ENCODE data around the gene TFEC. TPM values are rescaled to one million over a fixed set of nuclear protein-coding genes. Genes with fewer than 3 reads are reported as not detected.
"Not testable (repeated sequence)": the region's sequence is repeated elsewhere in the genome, so short reads cannot be mapped to it uniquely, and the experiment has no call there.

The TFEC gene, protein sequence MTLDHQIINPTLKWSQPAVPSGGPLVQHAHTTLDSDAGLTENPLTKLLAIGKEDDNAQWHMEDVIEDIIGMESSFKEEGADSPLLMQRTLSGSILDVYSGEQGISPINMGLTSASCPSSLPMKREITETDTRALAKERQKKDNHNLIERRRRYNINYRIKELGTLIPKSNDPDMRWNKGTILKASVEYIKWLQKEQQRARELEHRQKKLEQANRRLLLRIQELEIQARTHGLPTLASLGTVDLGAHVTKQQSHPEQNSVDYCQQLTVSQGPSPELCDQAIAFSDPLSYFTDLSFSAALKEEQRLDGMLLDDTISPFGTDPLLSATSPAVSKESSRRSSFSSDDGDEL
- 2.1 TPM for total RNA-seq

DNA sequence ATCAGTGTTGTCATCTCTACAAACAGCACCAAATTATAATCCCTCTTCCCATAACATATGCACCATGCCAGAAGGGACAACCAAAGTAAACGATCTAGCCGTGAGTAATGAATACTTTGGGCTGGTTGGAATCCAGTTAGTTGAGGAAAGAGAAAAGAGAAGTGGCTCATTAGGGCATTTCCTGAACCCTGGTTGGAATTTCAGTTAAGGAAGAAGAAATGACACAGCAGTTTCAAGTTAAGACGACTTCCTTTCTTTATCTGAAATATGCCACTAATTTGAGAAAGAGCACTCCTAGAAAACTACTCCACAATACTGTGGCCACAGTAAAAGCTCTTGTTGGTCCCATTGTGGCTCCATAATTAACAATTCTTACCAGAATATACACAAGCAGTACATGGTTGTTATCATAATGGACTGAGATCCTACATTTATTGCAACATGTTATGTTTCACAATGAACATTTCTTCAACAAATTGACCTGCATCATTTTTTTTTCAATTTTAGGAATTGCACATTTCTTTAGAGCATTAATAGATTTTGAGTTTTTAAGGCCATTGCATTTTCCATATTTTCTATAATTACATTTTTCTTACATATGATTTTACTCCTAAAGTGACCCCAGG, at the start of gene TFEC:
TFEC (minus strand) TSS at position 113 of the 626 bp plus-strand sequence. CDS start 46,322 bp downstream, outside the sequence.
- H3K4me3 ChIP-seq (ENCODE audit: low read length in 3 of 3) = no peak within 1 kb of the TSS

DNA sequence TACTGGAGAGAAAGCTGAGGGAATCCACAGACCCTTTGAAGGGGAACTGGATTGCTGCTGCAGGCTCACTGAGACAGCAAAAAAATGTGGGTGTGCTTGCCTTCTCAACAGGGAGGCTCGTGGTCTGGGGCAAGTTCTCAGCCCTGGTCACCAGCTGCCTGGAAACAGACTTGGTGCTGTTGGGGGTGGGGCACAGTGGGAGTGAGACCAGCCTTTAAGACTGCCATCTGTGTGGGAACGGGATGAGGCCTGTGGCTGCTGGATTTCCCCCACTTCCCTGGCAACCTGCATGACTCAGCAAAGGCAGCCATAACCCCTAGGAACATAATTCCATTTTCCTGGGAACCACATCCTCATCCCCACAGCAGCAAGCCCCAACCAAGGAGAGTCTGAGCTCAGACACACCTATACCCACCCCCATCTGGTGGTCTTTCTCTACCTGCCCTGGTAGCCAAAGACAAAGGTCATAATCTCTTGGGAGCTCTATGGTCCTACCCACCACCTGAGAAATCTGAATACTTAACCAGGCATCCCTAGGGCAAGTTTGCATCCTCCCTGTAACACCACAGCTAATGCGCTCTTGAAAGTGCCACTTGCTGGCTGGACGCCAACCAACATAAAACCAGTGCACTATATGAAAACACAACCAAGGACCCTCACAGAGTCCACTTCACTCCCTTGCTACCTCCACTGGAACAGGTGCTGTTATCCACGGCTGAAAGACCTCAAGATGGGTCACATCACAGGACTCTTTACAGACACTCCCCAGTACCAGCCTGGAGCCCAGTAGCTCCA, 45.0 kb upstream of the TFEC start:
- no peak overlapping the region for H3K9ac ChIP-seq (ENCODE audit: low read depth in 1 of 3, low read length in 3 of 3)
- H3K27me3 ChIP-seq (ENCODE audit: control insufficient read depth in 3 of 3, insufficient read depth in 3 of 3, low read length in 3 of 3) = no peaks in the 10 kb centered on the region
- no peak overlapping the region for H3K27ac ChIP-seq (ENCODE audit: low read depth, low read length)
- H3K36me3 ChIP-seq (ENCODE audit: control insufficient read depth in 3 of 3, insufficient read depth in 3 of 3, low read length in 3 of 3) = no peaks in the 10 kb centered on the region
- no peaks in the 10 kb centered on the region for H3K4me1 ChIP-seq (ENCODE audit: control insufficient read depth in 3 of 3, insufficient read depth in 3 of 3, low read length in 3 of 3)
- no peaks in the 10 kb centered on the region for H3K9me3 ChIP-seq (ENCODE audit: control insufficient read depth in 3 of 3, low read length in 3 of 3)
- no peak overlapping the region for H3K4me3 ChIP-seq (ENCODE audit: low read length in 3 of 3)

More for the DNA sequence above, at the start of gene TFEC:
- H3K27me3 ChIP-seq (ENCODE audit: control insufficient read depth in 3 of 3, insufficient read depth in 3 of 3, low read length in 3 of 3) = no peaks in the 10 kb centered on the region
- H3K36me3 ChIP-seq (ENCODE audit: control insufficient read depth in 3 of 3, insufficient read depth in 3 of 3, low read length in 3 of 3) = no peaks in the 10 kb centered on the region
- no peaks in the 10 kb centered on the region for H3K9me3 ChIP-seq (ENCODE audit: control insufficient read depth in 3 of 3, low read length in 3 of 3)
- H3K4me1 ChIP-seq (ENCODE audit: control insufficient read depth in 3 of 3, insufficient read depth in 3 of 3, low read length in 3 of 3) = no peaks in the 10 kb centered on the region
- H3K27ac ChIP-seq (ENCODE audit: low read depth, low read length) = no peak within 1 kb of the TSS
- H3K9ac ChIP-seq (ENCODE audit: low read depth in 1 of 3, low read length in 3 of 3) = no peak within 1 kb of the TSS

DNA sequence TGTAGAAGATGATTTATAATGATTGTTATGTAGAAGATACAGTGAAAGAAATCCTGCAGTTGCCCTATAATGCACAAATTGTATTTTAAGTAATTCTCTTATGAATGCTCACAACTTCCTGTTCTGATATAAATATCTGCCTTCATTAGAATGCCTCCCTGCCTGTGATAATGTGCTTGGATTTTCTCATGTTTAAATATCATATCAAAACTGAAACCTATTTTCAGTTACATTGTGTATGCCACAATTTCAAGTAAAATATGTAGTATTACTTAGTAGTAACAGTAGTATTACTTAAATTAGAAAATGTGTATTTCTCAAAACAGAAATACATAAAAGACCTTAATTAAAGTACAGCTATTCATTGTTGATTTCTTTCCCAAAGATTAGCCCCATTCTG, 41.1 kb upstream of the TFEC start:
- no peak overlapping the region for H3K4me3 ChIP-seq (ENCODE audit: low read length in 3 of 3)
- no peak overlapping the region for H3K9ac ChIP-seq (ENCODE audit: low read depth in 1 of 3, low read length in 3 of 3)
- H3K36me3 ChIP-seq (ENCODE audit: control insufficient read depth in 3 of 3, insufficient read depth in 3 of 3, low read length in 3 of 3) = no peaks in the 10 kb centered on the region
- no peaks in the 10 kb centered on the region for H3K9me3 ChIP-seq (ENCODE audit: control insufficient read depth in 3 of 3, low read length in 3 of 3)
- no peaks in the 10 kb centered on the region for H3K4me1 ChIP-seq (ENCODE audit: control insufficient read depth in 3 of 3, insufficient read depth in 3 of 3, low read length in 3 of 3)
- no peaks in the 10 kb centered on the region for H3K27me3 ChIP-seq (ENCODE audit: control insufficient read depth in 3 of 3, insufficient read depth in 3 of 3, low read length in 3 of 3)
- no peak overlapping the region for H3K27ac ChIP-seq (ENCODE audit: low read depth, low read length)

DNA sequence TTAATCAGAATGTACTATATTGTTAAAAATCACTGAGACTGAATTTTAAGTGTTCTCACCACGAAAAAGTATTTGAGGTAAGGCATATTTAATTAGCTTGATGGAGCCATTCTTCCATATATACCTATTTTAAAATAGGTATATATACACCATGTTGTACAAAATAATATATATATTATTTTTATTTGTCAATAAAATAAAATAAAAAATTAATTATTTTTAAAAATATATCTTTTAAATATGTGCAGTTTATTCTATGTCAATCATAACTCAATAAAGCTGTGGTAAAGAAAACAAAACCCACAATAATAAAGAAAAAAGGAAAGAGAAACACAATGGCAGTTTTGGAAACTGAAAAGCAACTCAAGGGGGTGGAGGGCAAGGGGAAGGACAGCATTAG, 33.6 kb upstream of the TFEC start:
- no peak overlapping the region for H3K4me3 ChIP-seq (ENCODE audit: low read length in 3 of 3)
- H3K4me1 ChIP-seq (ENCODE audit: control insufficient read depth in 3 of 3, insufficient read depth in 3 of 3, low read length in 3 of 3) = no peaks in the 10 kb centered on the region
- H3K27ac ChIP-seq (ENCODE audit: low read depth, low read length) = no peak overlapping the region
- no peak overlapping the region for H3K9ac ChIP-seq (ENCODE audit: low read depth in 1 of 3, low read length in 3 of 3)
- no peaks in the 10 kb centered on the region for H3K36me3 ChIP-seq (ENCODE audit: control insufficient read depth in 3 of 3, insufficient read depth in 3 of 3, low read length in 3 of 3)
- H3K9me3 ChIP-seq (ENCODE audit: control insufficient read depth in 3 of 3, low read length in 3 of 3) = no peaks in the 10 kb centered on the region
- no peaks in the 10 kb centered on the region for H3K27me3 ChIP-seq (ENCODE audit: control insufficient read depth in 3 of 3, insufficient read depth in 3 of 3, low read length in 3 of 3)

DNA sequence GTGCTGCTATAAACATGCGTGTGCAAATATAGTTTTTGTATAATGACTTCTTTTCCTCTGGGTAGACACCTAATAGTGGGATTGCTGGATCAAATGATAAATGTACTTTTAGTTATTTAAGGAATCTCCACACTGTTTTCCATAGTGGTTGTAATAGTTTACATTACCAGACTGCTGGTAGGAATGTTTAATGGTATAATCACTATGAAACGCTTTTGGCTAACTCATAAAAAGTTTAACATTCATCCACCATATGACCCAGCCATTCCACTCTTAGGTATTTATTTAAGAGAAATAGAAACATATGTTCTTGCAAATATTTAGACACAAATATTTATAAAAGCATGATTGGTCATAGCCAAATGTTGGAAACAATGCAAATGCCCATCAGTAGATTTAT, 32.1 kb upstream of the TFEC start:
- H3K9ac ChIP-seq (ENCODE audit: low read depth in 1 of 3, low read length in 3 of 3) = no peak overlapping the region
- no peak overlapping the region for H3K4me3 ChIP-seq (ENCODE audit: low read length in 3 of 3)
- no peaks in the 10 kb centered on the region for H3K36me3 ChIP-seq (ENCODE audit: control insufficient read depth in 3 of 3, insufficient read depth in 3 of 3, low read length in 3 of 3)
- H3K9me3 ChIP-seq (ENCODE audit: control insufficient read depth in 3 of 3, low read length in 3 of 3) = no peaks in the 10 kb centered on the region
- H3K27ac ChIP-seq (ENCODE audit: low read depth, low read length) = no peak overlapping the region
- no peaks in the 10 kb centered on the region for H3K4me1 ChIP-seq (ENCODE audit: control insufficient read depth in 3 of 3, insufficient read depth in 3 of 3, low read length in 3 of 3)
- H3K27me3 ChIP-seq (ENCODE audit: control insufficient read depth in 3 of 3, insufficient read depth in 3 of 3, low read length in 3 of 3) = no peaks in the 10 kb centered on the region

DNA sequence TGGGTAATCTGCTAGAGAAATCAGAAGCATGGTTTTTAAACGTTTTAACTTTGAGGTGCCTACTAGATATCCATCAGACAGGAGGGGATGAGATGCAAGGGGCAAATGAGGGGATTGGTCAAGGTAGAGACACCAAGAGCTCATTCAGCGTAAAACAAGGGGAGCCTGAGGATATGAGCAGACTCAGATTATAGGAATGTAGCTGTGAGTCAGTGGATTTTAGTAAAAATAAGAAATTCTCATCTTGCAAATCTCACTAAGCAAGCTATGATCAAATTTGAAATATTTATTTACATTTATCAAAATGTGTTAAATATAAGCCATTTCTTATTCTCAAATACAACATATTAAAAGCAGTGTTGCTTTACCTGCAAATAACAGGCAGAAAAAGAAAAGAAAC, 21.4 kb upstream of the TFEC start:
- Histone ChIP-seq H3K9ac (ENCODE audit: low read depth in 1 of 3, low read length in 3 of 3) (no peak overlapping the region), H3K27me3 (ENCODE audit: control insufficient read depth in 3 of 3, insufficient read depth in 3 of 3, low read length in 3 of 3) (no peaks in the 10 kb centered on the region), H3K36me3 (ENCODE audit: control insufficient read depth in 3 of 3, insufficient read depth in 3 of 3, low read length in 3 of 3) (no peaks in the 10 kb centered on the region), H3K27ac (ENCODE audit: low read depth, low read length) (no peak overlapping the region), H3K4me1 (ENCODE audit: control insufficient read depth in 3 of 3, insufficient read depth in 3 of 3, low read length in 3 of 3) (no peaks in the 10 kb centered on the region), H3K4me3 (ENCODE audit: low read length in 3 of 3) (no peak overlapping the region), H3K9me3 (ENCODE audit: control insufficient read depth in 3 of 3, low read length in 3 of 3) (no peaks in the 10 kb centered on the region)

DNA sequence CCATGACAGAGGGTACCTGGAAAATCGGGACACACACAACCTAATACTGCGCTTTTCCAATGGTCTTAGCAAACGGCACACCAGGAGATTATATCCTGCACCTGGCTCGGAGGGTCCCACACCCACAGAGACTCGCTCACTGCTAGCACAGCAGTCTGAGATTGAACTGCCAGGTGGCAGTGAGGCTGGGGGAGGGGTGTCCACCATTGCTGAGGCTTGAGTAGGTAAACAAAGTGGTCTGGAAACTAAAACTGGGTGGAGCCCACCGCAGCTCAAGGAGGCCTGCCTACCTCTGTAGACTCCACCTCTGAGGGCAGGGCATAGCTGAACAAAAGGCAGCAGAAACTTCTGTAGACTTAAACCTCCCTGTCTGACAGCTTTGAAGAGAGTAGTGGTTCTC, 16.7 kb upstream of the TFEC start:
- H3K4me3 ChIP-seq (ENCODE audit: low read length in 3 of 3); H3K27me3 ChIP-seq (ENCODE audit: control insufficient read depth in 3 of 3, insufficient read depth in 3 of 3, low read length in 3 of 3); H3K4me1 ChIP-seq (ENCODE audit: control insufficient read depth in 3 of 3, insufficient read depth in 3 of 3, low read length in 3 of 3); H3K27ac ChIP-seq (ENCODE audit: low read depth, low read length); H3K9ac ChIP-seq (ENCODE audit: low read depth in 1 of 3, low read length in 3 of 3); H3K9me3 ChIP-seq (ENCODE audit: control insufficient read depth in 3 of 3, low read length in 3 of 3); H3K36me3 ChIP-seq (ENCODE audit: control insufficient read depth in 3 of 3, insufficient read depth in 3 of 3, low read length in 3 of 3): not testable (repeated sequence)

DNA sequence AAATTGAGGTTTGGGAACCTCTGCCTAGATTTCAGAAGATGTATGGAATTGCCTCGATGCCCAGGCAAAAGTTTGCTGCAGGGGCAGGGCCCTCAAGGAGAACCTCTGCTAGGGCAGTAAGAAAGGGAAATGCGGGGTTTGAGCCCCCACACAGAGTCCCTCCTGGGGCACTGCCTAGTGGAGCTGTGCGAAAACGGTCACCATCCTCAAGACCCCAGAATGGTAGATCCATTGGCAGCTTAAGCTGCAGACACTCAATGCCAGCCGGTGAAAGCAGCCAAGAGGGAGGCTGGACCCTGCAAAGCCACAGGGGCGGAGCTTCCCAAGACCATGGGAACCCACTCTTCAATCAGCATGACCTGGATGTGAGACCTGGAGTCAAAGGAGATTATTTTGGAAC, 15.0 kb upstream of the TFEC start:
- H3K9ac ChIP-seq (ENCODE audit: low read depth in 1 of 3, low read length in 3 of 3) = no peak overlapping the region
- no peaks in the 10 kb centered on the region for H3K36me3 ChIP-seq (ENCODE audit: control insufficient read depth in 3 of 3, insufficient read depth in 3 of 3, low read length in 3 of 3)
- H3K27me3 ChIP-seq (ENCODE audit: control insufficient read depth in 3 of 3, insufficient read depth in 3 of 3, low read length in 3 of 3) = no peaks in the 10 kb centered on the region
- no peaks in the 10 kb centered on the region for H3K9me3 ChIP-seq (ENCODE audit: control insufficient read depth in 3 of 3, low read length in 3 of 3)
- H3K4me1 ChIP-seq (ENCODE audit: control insufficient read depth in 3 of 3, insufficient read depth in 3 of 3, low read length in 3 of 3) = no peaks in the 10 kb centered on the region
- no peak overlapping the region for H3K27ac ChIP-seq (ENCODE audit: low read depth, low read length)
- no peak overlapping the region for H3K4me3 ChIP-seq (ENCODE audit: low read length in 3 of 3)

DNA sequence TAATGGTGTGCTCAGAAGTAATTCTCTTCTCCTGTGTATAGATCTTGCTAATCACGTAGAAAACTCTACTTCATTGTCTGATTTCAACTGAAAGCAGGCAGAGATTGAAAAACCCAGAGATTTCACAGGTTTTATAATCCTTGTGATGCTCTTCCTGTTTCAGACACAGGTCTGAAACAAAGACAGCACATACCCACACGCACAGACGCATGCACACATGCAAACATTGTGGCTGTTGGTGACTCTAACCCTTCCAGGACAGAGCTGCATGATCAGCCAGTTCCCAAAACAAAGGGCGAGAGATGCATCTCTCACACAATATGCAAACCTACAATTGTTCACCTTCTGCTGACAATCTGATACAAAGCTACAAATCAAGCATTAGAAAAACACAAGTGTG, 11.1 kb upstream of the TFEC start:
- Histone ChIP-seq H3K27me3 (ENCODE audit: control insufficient read depth in 3 of 3, insufficient read depth in 3 of 3, low read length in 3 of 3) (no peaks in the 10 kb centered on the region), H3K27ac (ENCODE audit: low read depth, low read length) (no peak overlapping the region), H3K36me3 (ENCODE audit: control insufficient read depth in 3 of 3, insufficient read depth in 3 of 3, low read length in 3 of 3) (no peaks in the 10 kb centered on the region), H3K9ac (ENCODE audit: low read depth in 1 of 3, low read length in 3 of 3) (no peak overlapping the region), H3K4me3 (ENCODE audit: low read length in 3 of 3) (no peak overlapping the region), H3K4me1 (ENCODE audit: control insufficient read depth in 3 of 3, insufficient read depth in 3 of 3, low read length in 3 of 3) (no peaks in the 10 kb centered on the region), H3K9me3 (ENCODE audit: control insufficient read depth in 3 of 3, low read length in 3 of 3) (no peaks in the 10 kb centered on the region)

DNA sequence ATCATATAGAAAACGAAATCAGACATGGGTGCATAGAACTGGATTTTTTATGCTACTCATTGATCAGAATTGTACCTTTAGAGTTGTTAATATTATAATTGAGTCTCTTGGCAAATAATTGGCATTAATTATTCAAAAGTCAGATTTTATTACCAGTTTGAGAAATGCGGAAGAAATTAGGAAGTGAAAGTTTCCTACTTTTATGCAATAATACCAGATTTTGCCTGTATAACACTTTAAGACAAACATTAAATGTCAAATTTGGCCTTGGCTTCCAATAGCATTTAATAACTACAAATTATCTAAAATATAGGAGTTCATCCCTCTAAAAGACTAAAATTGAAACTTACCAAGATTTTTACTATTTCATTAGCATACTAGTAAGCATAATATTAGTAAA, 6.8 kb upstream of the TFEC start:
- H3K9ac ChIP-seq (ENCODE audit: low read depth in 1 of 3, low read length in 3 of 3) = no peak overlapping the region
- H3K4me3 ChIP-seq (ENCODE audit: low read length in 3 of 3) = no peak overlapping the region
- no peaks in the 10 kb centered on the region for H3K36me3 ChIP-seq (ENCODE audit: control insufficient read depth in 3 of 3, insufficient read depth in 3 of 3, low read length in 3 of 3)

More for the DNA sequence above, 6.8 kb upstream of the TFEC start:
- H3K9me3 ChIP-seq (ENCODE audit: control insufficient read depth in 3 of 3, low read length in 3 of 3) = no peaks in the 10 kb centered on the region
- H3K27ac ChIP-seq (ENCODE audit: low read depth, low read length) = no peak overlapping the region
- H3K27me3 ChIP-seq (ENCODE audit: control insufficient read depth in 3 of 3, insufficient read depth in 3 of 3, low read length in 3 of 3) = no peaks in the 10 kb centered on the region
- no peaks in the 10 kb centered on the region for H3K4me1 ChIP-seq (ENCODE audit: control insufficient read depth in 3 of 3, insufficient read depth in 3 of 3, low read length in 3 of 3)
